Measurements from ENCODE around the gene TNFRSF11A. TPM values are rescaled to one million over a fixed set of nuclear protein-coding genes. Genes with fewer than 3 reads are reported as not detected.

TNFRSF11A gene
- total RNA-seq, 1 donor from 2014 or later, result 43.0 TPM

GRCh38 chr18:62328586-62329525 lies 3.7 kb downstream of the TNFRSF11A start:
- Mint-ChIP-seq H3K4me1 (ENCODE audit: low read depth) (peaks cover 70% of the 10 kb centered on the region), H3K27ac (peak overlapping the region; percentile 85), H3K9me3 (no peaks in the 10 kb centered on the region), H3K36me3 (ENCODE audit: low read depth) (peaks cover 44% of the 10 kb centered on the region), H3K27me3 (ENCODE audit: low read depth) (peaks cover 7% of the 10 kb centered on the region), H3K4me3 (ENCODE audit: low read depth) (peak overlapping the region; percentile 75)
- DNase-seq (ENCODE audit: low spot score), result no peak
- intact Hi-C loops (cut with micrococcal nuclease), result loop anchor here (1.0 to 5.0 kb wide), 7 partner anchors 10 to 1038 kb away; partner anchors contain the start of genes KDSR, PIGN and RELCH

GRCh38 chr18:62329691-62330454 lies 4.8 kb downstream of the TNFRSF11A start:
- Mint-ChIP-seq H3K4me1 (ENCODE audit: low read depth) (peaks cover 65% of the 10 kb centered on the region), H3K4me3 (ENCODE audit: low read depth) (peak overlapping the region; percentile 75), H3K27ac (peak overlapping the region; percentile 85), H3K27me3 (ENCODE audit: low read depth) (no peaks in the 10 kb centered on the region), H3K9me3 (no peaks in the 10 kb centered on the region), H3K36me3 (ENCODE audit: low read depth) (peaks cover 50% of the 10 kb centered on the region)
- peak; percentile 50 for DNase-seq (ENCODE audit: low spot score)
- intact Hi-C loops (cut with micrococcal nuclease), result loop anchor here (1.0 to 10.0 kb wide), 9 partner anchors 9 to 1037 kb away; partner anchors contain the start of genes KDSR, PIGN and RELCH

GRCh38 chr18:62330650-62331049 lies 5.5 kb downstream of the TNFRSF11A start:
- peak overlapping the region; percentile 75 for H3K4me3 Mint-ChIP-seq (ENCODE audit: low read depth)
- peaks cover 66% of the 10 kb centered on the region for H3K4me1 Mint-ChIP-seq (ENCODE audit: low read depth)
- H3K9me3 Mint-ChIP-seq, result no peaks in the 10 kb centered on the region
- no peaks in the 10 kb centered on the region for H3K27me3 Mint-ChIP-seq (ENCODE audit: low read depth)
- DNase-seq (ENCODE audit: low spot score), result no peak
- peak overlapping the region; percentile 85 for H3K27ac Mint-ChIP-seq
- peaks cover 50% of the 10 kb centered on the region for H3K36me3 Mint-ChIP-seq (ENCODE audit: low read depth)
- intact Hi-C loops (cut with micrococcal nuclease), result loop anchor here (10.0 kb wide), 2 partner anchors 514 to 874 kb away; no protein-coding TSS in a partner anchor

GRCh38 chr18:62331581-62332356 lies 6.7 kb downstream of the TNFRSF11A start:
- Mint-ChIP-seq H3K27ac (peak overlapping the region; percentile 67), H3K27me3 (ENCODE audit: low read depth) (no peaks in the 10 kb centered on the region), H3K4me3 (ENCODE audit: low read depth) (no peak overlapping the region), H3K9me3 (no peaks in the 10 kb centered on the region), H3K4me1 (ENCODE audit: low read depth) (peaks cover 68% of the 10 kb centered on the region), H3K36me3 (ENCODE audit: low read depth) (peaks cover 53% of the 10 kb centered on the region)
- intact Hi-C loops (cut with micrococcal nuclease), result loop anchor here (10.0 kb wide), 2 partner anchors 513 to 873 kb away; no protein-coding TSS in a partner anchor
- DNase-seq (ENCODE audit: low spot score), result no peak

DNA sequence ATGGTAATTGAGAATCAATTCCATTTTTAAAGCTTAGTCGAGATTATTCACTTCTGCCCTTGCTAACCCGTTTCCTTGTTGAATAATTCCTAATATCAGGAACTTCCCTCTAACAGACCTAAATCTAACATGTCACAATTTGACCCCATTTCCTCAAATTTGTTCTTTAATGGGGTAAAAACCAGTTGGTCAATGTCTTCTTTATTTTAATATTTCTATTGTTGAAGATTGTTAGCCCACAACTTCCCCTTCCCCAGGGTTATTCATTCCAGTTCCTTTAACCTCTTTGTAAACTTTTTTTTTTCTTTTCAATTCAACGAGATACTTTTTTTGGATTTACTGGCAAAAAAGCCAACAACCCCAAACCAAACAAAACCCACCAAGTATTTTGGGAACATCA lies 7.3 kb downstream of the TNFRSF11A start:
- Mint-ChIP-seq H3K9me3 (no peaks in the 10 kb centered on the region), H3K4me1 (ENCODE audit: low read depth) (peaks cover 64% of the 10 kb centered on the region), H3K4me3 (ENCODE audit: low read depth) (no peak overlapping the region), H3K36me3 (ENCODE audit: low read depth) (peaks cover 55% of the 10 kb centered on the region), H3K27ac (no peak overlapping the region), H3K27me3 (ENCODE audit: low read depth) (no peaks in the 10 kb centered on the region)
- no peak for DNase-seq (ENCODE audit: low spot score)
- intact Hi-C loops (cut with micrococcal nuclease), result loop anchor here (10.0 kb wide), 2 partner anchors 512 to 872 kb away; no protein-coding TSS in a partner anchor

GRCh38 chr18:62332964-62333695 lies 8.0 kb downstream of the TNFRSF11A start:
- intact Hi-C loops (cut with micrococcal nuclease), result loop anchor here (10.0 kb wide), 2 partner anchors 512 to 872 kb away; no protein-coding TSS in a partner anchor
- Mint-ChIP-seq H3K4me3 (ENCODE audit: low read depth) (no peak overlapping the region), H3K27ac (no peak overlapping the region), H3K36me3 (ENCODE audit: low read depth) (peaks cover 56% of the 10 kb centered on the region), H3K4me1 (ENCODE audit: low read depth) (peaks cover 65% of the 10 kb centered on the region), H3K9me3 (no peaks in the 10 kb centered on the region), H3K27me3 (ENCODE audit: low read depth) (no peaks in the 10 kb centered on the region)
- no peak for DNase-seq (ENCODE audit: low spot score)

GRCh38 chr18:62334120-62334519 lies 9.0 kb downstream of the TNFRSF11A start:
- Mint-ChIP-seq H3K36me3 (ENCODE audit: low read depth) (peaks cover 54% of the 10 kb centered on the region), H3K27ac (no peak overlapping the region), H3K27me3 (ENCODE audit: low read depth) (no peaks in the 10 kb centered on the region), H3K4me3 (ENCODE audit: low read depth) (no peak overlapping the region), H3K4me1 (ENCODE audit: low read depth) (peaks cover 67% of the 10 kb centered on the region), H3K9me3 (no peaks in the 10 kb centered on the region)
- DNase-seq (ENCODE audit: low spot score), result no peak
- intact Hi-C loops (cut with micrococcal nuclease), result loop anchor here (10.0 kb wide), 2 partner anchors 511 to 871 kb away; no protein-coding TSS in a partner anchor

GRCh38 chr18:62335494-62335893 lies 10.4 kb downstream of the TNFRSF11A start:
- Mint-ChIP-seq H3K4me3 (ENCODE audit: low read depth) (no peak overlapping the region), H3K4me1 (ENCODE audit: low read depth) (peaks cover 62% of the 10 kb centered on the region), H3K36me3 (ENCODE audit: low read depth) (peaks cover 47% of the 10 kb centered on the region), H3K27ac (no peak overlapping the region), H3K9me3 (no peaks in the 10 kb centered on the region), H3K27me3 (ENCODE audit: low read depth) (no peaks in the 10 kb centered on the region)
- intact Hi-C loops (cut with micrococcal nuclease), result loop anchor here (10.0 kb wide), 2 partner anchors 509 to 869 kb away; no protein-coding TSS in a partner anchor
- no peak for DNase-seq (ENCODE audit: low spot score)

- Mint-ChIP-seq H3K9me3 (no peaks in the 10 kb centered on the region), H3K4me1 (ENCODE audit: low read depth) (peaks cover 64% of the 10 kb centered on the region), H3K36me3 (ENCODE audit: low read depth) (peaks cover 52% of the 10 kb centered on the region), H3K4me3 (ENCODE audit: low read depth) (no peak overlapping the region), H3K27ac (peak overlapping the region; percentile 33), H3K27me3 (ENCODE audit: low read depth) (no peaks in the 10 kb centered on the region)
- intact Hi-C loops (cut with micrococcal nuclease), result loop anchor here (10.0 kb wide), 2 partner anchors 508 to 868 kb away; no protein-coding TSS in a partner anchor
- no peak for DNase-seq (ENCODE audit: low spot score)
Observed at GRCh38 chr18:62336618-62337017, 11.5 kb downstream of the TNFRSF11A start.

GRCh38 chr18:62337336-62337735 lies 12.2 kb downstream of the TNFRSF11A start:
- no peak for DNase-seq (ENCODE audit: low spot score)
- Mint-ChIP-seq H3K9me3 (no peaks in the 10 kb centered on the region), H3K27me3 (ENCODE audit: low read depth) (no peaks in the 10 kb centered on the region), H3K36me3 (ENCODE audit: low read depth) (peaks cover 51% of the 10 kb centered on the region), H3K4me1 (ENCODE audit: low read depth) (peaks cover 59% of the 10 kb centered on the region), H3K4me3 (ENCODE audit: low read depth) (no peak overlapping the region), H3K27ac (no peak overlapping the region)
- intact Hi-C loops (cut with micrococcal nuclease), result loop anchor here (10.0 kb wide), 2 partner anchors 507 to 867 kb away; no protein-coding TSS in a partner anchor

DNA sequence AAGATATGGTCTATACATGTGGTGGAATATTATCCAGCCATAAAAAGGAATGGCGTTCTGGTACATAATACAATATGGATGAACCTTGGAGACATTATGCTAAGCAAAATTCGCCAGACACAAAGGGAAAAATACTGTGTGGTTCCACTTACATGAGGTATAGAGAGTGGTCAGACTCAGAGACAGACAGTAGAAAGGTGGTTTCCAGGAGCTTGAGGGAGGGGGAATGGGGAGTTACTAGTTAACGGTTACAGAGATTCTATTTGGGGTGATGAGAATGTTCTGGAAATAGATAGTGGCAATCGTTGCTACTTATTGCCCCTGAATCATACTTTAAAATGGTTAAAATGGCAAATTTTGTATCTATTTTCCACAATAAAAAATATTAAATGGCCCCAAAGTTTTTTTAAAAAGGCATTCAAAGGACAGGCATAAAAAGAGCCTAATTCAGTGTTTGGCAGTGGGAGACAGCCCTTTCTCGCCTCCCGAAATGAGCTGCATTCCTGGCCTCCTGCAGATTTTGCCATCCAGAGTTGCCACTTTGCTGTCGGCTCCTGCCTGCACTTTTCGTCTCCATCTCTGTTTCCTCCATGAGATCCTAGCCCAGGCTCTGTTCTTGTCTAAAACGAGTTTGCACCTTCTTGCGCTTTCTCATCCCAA lies 13.5 kb downstream of the TNFRSF11A start:
- peaks cover 54% of the 10 kb centered on the region for H3K36me3 Mint-ChIP-seq (ENCODE audit: low read depth)
- H3K27me3 Mint-ChIP-seq (ENCODE audit: low read depth), result no peaks in the 10 kb centered on the region
- no peak overlapping the region for H3K4me3 Mint-ChIP-seq (ENCODE audit: low read depth)
- intact Hi-C loops (cut with micrococcal nuclease), result loop anchor here (1.0 to 10.0 kb wide), 7 partner anchors 9 to 866 kb away; partner anchors contain the start of gene TNFRSF11A
- peaks cover 65% of the 10 kb centered on the region for H3K4me1 Mint-ChIP-seq (ENCODE audit: low read depth)
- no peaks in the 10 kb centered on the region for H3K9me3 Mint-ChIP-seq
- DNase-seq (ENCODE audit: low spot score), result no peak
- H3K27ac Mint-ChIP-seq, result peak overlapping the region; percentile 96
